NCI-H2196 treated with DMSO at 0.1 percent for 48 hours (cell line): ENCODE results near the gene TMEM37.

ENCODE experiments used
- DNase-seq: peaks from one replicate; lab custom pipeline; 2025; ENCODE audit not compliant: unreplicated experiment; lab: John Stamatoyannopoulos, UW

TMEM37 gene

GRCh38 chr2:119417908-119418307 is 13.7 kb upstream of the TMEM37 start:
- DNase-seq = no peak

GRCh38 chr2:119419065-119419464 is 12.6 kb upstream of the TMEM37 start:
- no peak for DNase-seq

- no peak for DNase-seq
Measured at GRCh38 chr2:119419803-119420508, 11.7 kb upstream of the TMEM37 start.

DNA sequence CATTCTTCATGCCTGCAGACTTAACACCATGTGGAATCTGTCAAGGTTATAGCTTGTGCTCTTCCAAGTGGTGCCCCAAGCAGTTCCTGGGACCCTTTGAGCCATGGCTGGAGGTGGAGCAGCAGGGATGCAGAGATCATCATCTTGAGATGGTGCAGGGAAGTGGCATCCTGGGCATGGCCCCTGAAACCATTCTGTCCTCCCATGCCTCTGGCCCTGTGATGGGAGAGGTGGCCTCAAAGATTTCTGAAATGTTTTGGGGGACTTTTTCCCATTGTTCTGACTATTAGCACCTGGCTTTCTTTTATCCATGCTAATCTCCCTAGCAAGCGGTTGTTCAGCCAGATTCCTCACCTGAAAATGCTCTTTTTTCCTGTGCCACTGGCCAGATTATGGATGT is 10.3 kb upstream of the TMEM37 start:
- DNase-seq = no peak

- DNase-seq = no peak
Measured at GRCh38 chr2:119421741-119422140, 9.9 kb upstream of the TMEM37 start.

DNA sequence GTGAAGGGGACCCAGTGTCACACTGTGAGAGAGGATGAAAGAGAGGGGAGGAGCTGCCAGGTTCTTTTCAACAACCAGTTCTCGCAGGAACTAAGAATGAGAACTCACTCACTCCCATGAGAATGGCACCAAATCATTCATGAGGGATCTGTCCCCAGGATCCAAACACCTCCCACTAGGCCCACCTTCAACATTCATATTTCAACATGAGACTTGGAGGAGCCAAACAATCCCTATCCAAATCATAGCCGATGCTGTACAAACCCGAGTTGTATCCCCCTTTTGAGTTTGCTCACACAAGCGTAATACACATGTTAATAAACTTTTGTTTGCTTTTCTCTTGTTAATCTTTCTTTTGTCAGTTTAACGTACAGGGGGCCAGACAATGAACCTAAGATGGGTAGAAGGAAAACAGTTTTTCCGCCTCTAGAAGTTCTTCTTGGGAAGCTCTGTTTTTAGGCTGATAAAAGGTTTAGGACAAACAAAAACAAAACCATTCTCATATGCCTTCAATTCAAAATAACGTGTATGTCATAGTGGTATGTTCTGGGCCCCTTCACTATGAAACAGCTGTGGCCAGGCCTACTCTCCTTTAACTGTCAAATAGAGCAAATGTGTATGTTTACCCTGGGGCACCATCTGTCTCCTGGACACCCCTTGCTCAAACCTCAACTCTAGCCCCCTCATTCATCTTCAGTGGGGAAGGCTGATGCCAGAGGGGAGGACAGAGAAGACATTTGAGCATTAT is 9.1 kb upstream of the TMEM37 start:
- no peak for DNase-seq

GRCh38 chr2:119423108-119423444 is 8.6 kb upstream of the TMEM37 start:
- DNase-seq = no peak

- no peak for DNase-seq
Measured at GRCh38 chr2:119423811-119424210, 7.8 kb upstream of the TMEM37 start.

- no peak for DNase-seq
Measured at GRCh38 chr2:119424284-119425118, 7.2 kb upstream of the TMEM37 start.

GRCh38 chr2:119425119-119425405 is 6.6 kb upstream of the TMEM37 start:
- DNase-seq = no peak

- no peak for DNase-seq
Measured at GRCh38 chr2:119425620-119426395, 5.8 kb upstream of the TMEM37 start.

DNA sequence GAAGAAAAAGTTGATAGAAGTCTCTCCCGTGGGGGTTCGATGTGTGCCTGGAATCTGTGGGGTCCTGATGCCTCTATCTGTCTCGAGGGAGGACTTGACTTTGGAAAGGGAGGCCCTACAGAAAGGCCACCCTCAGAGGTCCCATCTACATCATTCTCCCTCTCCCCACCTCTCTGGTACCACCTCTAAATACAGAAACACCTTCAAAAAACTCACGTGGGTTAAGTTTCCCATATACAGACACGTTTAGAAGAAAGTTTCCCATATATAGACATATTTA is 5.3 kb upstream of the TMEM37 start:
- DNase-seq = no peak

DNA sequence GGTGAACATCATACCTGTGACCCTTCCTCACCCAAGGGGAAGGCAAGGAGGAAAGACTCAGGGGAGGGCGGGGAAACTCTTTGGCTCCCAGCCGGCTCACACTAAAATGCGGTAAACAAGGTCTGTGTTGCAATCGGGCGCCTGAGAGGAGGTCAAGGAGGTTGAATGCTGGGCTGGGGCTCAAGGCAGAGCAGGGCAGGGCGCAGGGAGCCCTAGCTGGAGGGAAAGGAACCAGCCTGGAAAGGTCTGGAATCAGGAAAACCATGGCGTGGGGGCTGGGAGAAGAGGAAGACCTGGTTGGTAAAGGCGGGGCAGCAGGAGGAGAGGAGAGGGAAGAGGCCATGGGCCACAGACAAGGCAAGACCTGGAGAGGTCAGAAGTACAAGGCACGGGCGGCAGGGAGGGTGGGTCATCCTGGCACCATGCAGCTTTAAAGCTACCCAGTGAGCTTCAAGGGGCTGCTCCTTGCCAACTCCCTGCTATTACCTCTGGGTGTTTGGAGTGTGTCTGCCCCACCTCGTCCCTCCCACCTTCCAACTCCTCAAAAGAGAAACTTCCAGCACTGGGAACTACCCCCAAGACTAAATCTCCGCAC is 4.8 kb upstream of the TMEM37 start:
- DNase-seq = no peak

GRCh38 chr2:119427756-119428155 is 3.9 kb upstream of the TMEM37 start:
- no peak for DNase-seq

DNA sequence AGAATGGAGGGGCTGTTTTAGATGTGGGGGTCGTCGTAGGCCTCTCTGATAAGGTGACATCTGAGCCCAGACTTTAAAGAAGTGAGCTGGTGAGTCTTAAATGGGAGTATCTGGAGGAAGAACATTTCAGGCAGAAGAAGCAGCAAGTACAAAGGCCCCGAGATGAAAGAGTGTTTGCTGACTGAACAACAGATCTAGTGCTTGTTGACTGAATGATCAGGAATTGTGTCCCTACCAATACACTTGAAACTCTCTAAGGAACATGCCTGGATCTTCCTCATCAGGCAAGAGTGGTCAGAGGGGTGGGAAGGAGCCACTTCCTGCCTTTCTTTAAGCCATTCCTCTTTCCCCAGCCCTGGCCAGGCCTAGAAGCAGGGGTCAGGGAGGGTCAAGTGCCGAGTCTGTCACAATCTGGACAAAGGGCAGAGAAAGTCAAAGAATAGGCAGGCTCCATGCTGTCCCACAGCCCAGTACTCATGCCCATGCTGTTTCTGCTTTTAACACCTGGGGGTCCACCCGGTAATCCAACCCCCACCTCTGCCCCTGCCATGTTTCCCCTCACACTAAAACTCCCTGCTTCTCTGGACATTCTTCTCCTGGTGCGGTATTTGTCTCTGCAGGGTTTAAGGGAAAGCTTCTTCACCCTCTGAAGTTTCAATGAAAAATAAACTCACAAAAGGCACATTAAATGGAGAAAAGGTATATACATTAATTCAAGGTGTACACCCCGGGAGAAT is 3.0 kb upstream of the TMEM37 start:
- DNase-seq = no peak

DNA sequence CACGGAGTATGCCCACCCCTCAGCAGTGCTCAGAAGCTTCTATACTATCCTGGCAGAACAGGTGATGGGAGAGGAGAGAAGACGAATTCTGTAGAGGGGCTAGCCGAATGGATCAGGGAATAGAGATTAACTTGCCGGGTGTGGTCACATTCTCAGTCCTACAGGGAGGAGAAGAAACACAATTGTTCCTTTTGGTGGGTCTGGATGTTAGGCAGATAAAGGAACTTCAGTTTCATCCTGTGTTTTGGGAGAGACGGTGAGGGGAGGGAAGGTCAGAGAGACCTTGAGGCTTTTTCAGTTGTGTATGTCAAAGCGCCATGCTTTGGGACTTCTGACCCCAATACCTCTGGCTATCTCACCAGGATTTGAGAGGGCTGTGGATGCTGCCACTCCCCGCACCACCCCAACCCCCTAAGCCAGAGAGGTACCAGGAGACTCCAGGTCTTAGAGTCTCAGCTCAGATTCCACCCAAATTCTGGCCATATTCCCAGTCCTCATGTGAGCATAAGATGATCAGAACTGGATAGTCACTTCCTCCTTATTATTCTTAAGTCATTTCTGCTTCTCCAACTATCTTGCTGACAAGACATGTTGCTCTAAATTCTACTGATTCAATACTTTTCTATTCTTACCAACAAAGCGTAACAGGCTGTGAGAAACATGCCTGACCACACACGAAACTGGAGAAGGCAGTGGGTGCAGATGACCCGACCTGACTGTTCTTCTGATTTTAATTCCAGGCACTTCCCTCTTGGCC is 2.3 kb upstream of the TMEM37 start:
- no peak for DNase-seq

- no peak for DNase-seq
Measured at GRCh38 chr2:119430023-119430498, 1.6 kb upstream of the TMEM37 start.

- no peak for DNase-seq
Measured at GRCh38 chr2:119431976-119432850, 559 bp downstream of the TMEM37 start.
